Colonic mucosa (tissue), 4 donors: ENCODE data around the gene PIP5K1A. TPM values are rescaled to one million over a fixed set of nuclear protein-coding genes. Genes with fewer than 3 reads are reported as not detected.

Experiments
- DNase-seq: peaks from one replicate; pipeline ENCODE4 v3.0.0-alpha.2; 2020
- H3K27ac ChIP-seq: fragments of 200-600 bp; one replicate; pipeline ENCODE4 v1.8.0; 2021
- H3K27me3 ChIP-seq: fragments of 200-600 bp; one replicate; pipeline ENCODE4 v1.8.0; 2021
- H3K36me3 ChIP-seq: fragments of 200-600 bp; one replicate; pipeline ENCODE4 v1.8.0; 2021
- H3K4me1 ChIP-seq: fragments of 200-600 bp; one replicate; pipeline ENCODE4 v1.8.0; 2021; ENCODE audit warnings: mild to moderate bottlenecking
- H3K4me3 ChIP-seq: fragments of 200-600 bp; one replicate; pipeline ENCODE4 v1.8.0; 2021
- H3K9ac ChIP-seq, 2 donors: one replicate each; pipeline ENCODE4 v1.7.0; 2013; ENCODE audit warnings: control low read depth in 2 of 2, low read depth in 2 of 2, low read length in 2 of 2
- H3K9me3 ChIP-seq: fragments of 200-600 bp; one replicate; pipeline ENCODE4 v1.8.0; 2021
- CTCF ChIP-seq: fragments of 200-600 bp; IDR thresholded peaks from one replicate; pipeline ENCODE4 v1.8.0; 2022; ENCODE audit warnings: antibody characterized with exemption, mild to moderate bottlenecking
- intact Hi-C: fragments of 100-400 bp; cut with DNase I; formaldehyde crosslinking; loops from one replicate; pipeline ENCODE4 v1.14.1; 2022
- total RNA-seq, 2 donors: library from RNA; stranded (reverse); fragmentation: NEBNext Ultra II Directional in 1 of 2; extraction: Animal tissue kit (Norgen Biotek cat#: 25700) in 1 of 2; gene quantifications; one replicate each; pipeline ENCODE4 v1.2.1, GENCODE V29; 2021
- donor health status: healthy.
- donor health status: DM: no; HTN: no; CAD: no.
- donor health status: DM: no; HTN: no; CAD: no.

The PIP5K1A gene
- total RNA-seq, 2 donors from 2014 or later = 33.3 to 38.9 TPM

DNA sequence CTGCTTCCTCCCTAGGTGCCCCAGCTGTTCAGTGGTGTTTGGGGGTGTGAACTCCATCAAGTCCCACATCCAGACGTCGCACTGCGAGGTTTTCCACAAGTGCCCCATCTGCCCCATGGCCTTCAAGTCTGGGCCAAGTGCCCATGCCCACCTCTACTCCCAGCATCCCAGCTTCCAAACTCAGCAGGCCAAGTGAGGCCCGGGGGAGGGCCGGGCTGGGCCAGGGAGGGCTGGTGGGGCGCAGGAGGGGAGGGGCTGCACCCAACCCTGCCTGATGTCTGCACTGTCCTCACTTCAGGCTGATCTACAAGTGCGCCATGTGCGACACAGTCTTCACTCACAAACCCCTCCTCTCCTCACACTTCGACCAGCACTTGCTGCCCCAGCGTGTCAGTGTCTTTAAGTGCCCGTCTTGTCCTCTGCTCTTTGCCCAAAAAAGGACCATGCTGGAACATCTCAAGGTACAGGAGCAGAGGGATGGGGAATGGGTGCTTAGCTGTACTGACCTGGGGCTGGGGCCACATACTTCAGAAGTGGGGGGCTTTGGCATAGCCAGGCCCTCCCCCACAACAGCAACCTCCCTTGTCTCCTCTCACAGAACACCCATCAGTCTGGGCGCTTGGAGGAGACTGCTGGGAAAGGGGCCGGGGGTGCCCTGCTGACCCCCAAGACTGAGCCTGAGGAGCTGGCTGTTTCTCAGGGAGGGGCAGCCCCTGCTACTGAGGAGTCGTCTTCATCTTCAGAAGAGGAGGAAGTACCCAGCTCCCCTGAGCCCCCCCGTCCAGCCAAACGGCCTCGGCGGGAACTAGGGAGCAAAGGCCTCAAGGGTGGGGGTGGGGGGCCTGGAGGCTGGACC lies 91.0 kb downstream of the PIP5K1A start:
- Histone ChIP-seq H3K36me3 (peaks cover 30% of the 10 kb centered on the region), H3K4me3 (no peak overlapping the region), H3K27me3 (no peaks in the 10 kb centered on the region), H3K4me1 (no peaks in the 10 kb centered on the region), H3K9ac (no peak overlapping the region), H3K27ac (no peak overlapping the region), H3K9me3 (no peaks in the 10 kb centered on the region)
- no peak for TF ChIP-seq CTCF
- intact Hi-C loops = no loop called here
- DNase-seq = no peak

- TF ChIP-seq CTCF = no peak
- Histone ChIP-seq H3K4me3 (no peak overlapping the region), H3K36me3 (peaks cover 30% of the 10 kb centered on the region), H3K4me1 (no peaks in the 10 kb centered on the region), H3K9ac (no peak overlapping the region), H3K27me3 (no peaks in the 10 kb centered on the region), H3K9me3 (no peaks in the 10 kb centered on the region), H3K27ac (no peak overlapping the region)
- intact Hi-C loops = no loop called here
- DNase-seq = no peak
Measured at GRCh38 chr1:151289991-151290708, 91.8 kb downstream of the PIP5K1A start.

DNA sequence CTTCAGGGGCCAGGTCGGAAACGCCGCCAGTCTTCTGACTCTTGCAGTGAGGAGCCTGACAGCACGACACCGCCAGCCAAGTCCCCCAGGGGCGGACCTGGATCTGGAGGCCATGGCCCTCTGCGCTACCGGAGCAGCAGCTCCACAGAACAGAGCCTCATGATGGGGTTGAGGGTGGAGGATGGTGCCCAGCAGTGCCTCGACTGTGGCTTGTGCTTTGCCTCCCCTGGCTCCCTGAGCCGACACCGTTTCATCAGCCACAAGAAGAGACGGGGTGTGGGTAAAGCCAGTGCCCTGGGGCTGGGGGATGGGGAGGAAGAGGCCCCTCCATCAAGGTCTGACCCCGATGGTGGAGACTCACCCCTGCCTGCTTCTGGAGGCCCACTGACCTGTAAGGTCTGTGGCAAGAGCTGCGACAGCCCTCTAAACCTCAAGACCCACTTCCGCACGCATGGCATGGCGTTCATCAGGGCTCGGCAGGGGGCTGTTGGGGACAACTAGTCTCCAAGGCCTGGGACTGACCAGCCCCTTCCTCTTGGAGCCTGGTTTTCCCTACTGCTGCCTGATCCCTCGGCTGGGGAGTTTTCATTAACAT lies 92.5 kb downstream of the PIP5K1A start:
- Histone ChIP-seq H3K27ac (no peak overlapping the region), H3K36me3 (peaks cover 30% of the 10 kb centered on the region), H3K27me3 (no peaks in the 10 kb centered on the region), H3K4me1 (no peaks in the 10 kb centered on the region), H3K4me3 (no peak overlapping the region), H3K9me3 (no peaks in the 10 kb centered on the region), H3K9ac (peak overlapping the region in 1 of 2 donors; percentile 47)
- DNase-seq = no peak
- intact Hi-C loops = no loop called here
- no peak for TF ChIP-seq CTCF

GRCh38 chr1:151292207-151293030 lies 94.1 kb downstream of the PIP5K1A start:
- H3K4me3 ChIP-seq = no peak overlapping the region
- H3K27ac ChIP-seq = no peak overlapping the region
- H3K9ac ChIP-seq = no peak overlapping the region
- H3K36me3 ChIP-seq = peaks cover 26% of the 10 kb centered on the region
- no peaks in the 10 kb centered on the region for H3K4me1 ChIP-seq
- H3K27me3 ChIP-seq = no peaks in the 10 kb centered on the region
- no peak for DNase-seq
- intact Hi-C loops = no loop called here
- no peak for TF ChIP-seq CTCF
- no peaks in the 10 kb centered on the region for H3K9me3 ChIP-seq

GRCh38 chr1:151293093-151293492 lies 94.7 kb downstream of the PIP5K1A start:
- H3K4me1 ChIP-seq = no peaks in the 10 kb centered on the region
- H3K27ac ChIP-seq = no peak overlapping the region
- DNase-seq = no peak
- H3K36me3 ChIP-seq = peaks cover 24% of the 10 kb centered on the region
- H3K9me3 ChIP-seq = no peaks in the 10 kb centered on the region
- H3K9ac ChIP-seq = no peak overlapping the region
- no peak for TF ChIP-seq CTCF
- intact Hi-C loops = no loop called here
- H3K4me3 ChIP-seq = no peak overlapping the region
- H3K27me3 ChIP-seq = no peaks in the 10 kb centered on the region
